Measurements from ENCODE around the gene ACOX1. TPM values are rescaled to one million over a fixed set of nuclear protein-coding genes. Genes with fewer than 3 reads are reported as not detected.

Gene ACOX1
- total RNA-seq, 1 experiment from 2014 or later, result 50.2 TPM

DNA sequence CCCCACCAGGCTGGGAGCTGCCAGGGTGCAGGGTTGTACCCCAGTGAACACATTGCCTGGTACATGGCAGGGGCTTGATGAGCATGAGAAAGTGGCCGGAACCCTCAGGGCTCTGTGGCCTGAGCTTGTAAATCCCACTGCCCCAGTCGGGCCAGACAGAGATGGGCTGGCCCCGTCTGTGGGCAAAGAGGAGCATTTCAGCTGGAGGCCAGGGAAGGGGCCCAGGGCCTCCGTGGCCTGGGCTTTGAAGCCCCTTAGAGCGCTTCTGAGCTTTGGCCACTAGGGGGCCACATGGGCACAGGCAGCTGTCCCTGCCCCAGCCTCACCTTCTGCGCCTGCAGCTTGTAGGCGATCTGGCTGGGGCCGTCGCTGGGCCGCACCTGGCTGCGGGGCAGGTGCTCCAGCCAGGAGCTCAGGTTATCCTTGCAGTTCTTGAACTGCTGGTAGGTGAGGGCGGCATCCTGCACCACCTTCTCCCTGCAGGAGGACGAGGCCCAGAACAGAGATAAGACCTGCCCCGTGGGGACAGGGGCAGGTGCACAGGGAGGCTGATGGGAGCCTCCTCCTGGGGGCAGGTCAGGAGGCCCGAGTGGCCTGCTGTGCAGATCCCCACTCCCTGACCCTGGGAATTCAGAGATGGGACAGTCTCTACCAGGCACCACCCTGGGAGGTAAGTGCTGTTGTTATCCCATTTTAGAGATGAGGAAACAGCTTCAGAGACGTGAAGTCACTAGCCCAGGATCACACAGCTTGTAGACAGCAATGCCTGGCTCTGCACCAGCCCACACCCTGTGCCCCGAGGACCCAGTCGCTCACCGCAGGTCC, 35.3 kb upstream of the ACOX1 start:
- Histone ChIP-seq H3K4me3 (replicated peaks in 1 of 2; ENCODE audit: low read depth in 1 of 2, low read length in 2 of 2) (no peak overlapping the region), H3K36me3 (ENCODE audit: control insufficient read depth in 1 of 2, insufficient read depth in 2 of 2, low read length in 2 of 2) (peaks cover 37 to 44% of the 10 kb centered on the region in 2 experiments; a peak in 3 of 4 replicates), H3K9me3 (ENCODE audit: control insufficient read depth in 1 of 2, insufficient read depth in 1 of 2, low read depth in 1 of 2, low read length in 2 of 2) (no peaks in the 10 kb centered on the region), H3K27me3 (ENCODE audit: insufficient read depth, low read length) (no peaks in the 10 kb centered on the region), H3K79me2 (ENCODE audit: insufficient read depth, low read length) (no peaks in the 10 kb centered on the region), H3K27ac (ENCODE audit: low read depth, low read length) (peak overlapping the region; percentile 12; the same call in 1 of the 2 replicates), H2AFZ (ENCODE audit: low read depth, low read length, poor library complexity, severe bottlenecking) (no peak overlapping the region), H3K4me1 (ENCODE audit: control insufficient read depth in 1 of 2, insufficient read depth in 2 of 2, low read length in 2 of 2) (peaks cover 0 to 3% of the 10 kb centered on the region in 2 experiments; a peak in 1 of 4 replicates), H3K9ac (ENCODE audit: low read length) (no peak overlapping the region), H4K20me1 (ENCODE audit: insufficient read depth) (no peaks in the 10 kb centered on the region), H3K4me2 (ENCODE audit: low read length) (no peak overlapping the region), H3K9me2 (ENCODE audit: insufficient read depth) (no peaks in the 10 kb centered on the region)
- ChIA-PET CTCF (interaction anchor here (0.6 to 3.0 kb wide), 35 partner anchors 10 to 350 kb away, joined by 3 to 22 read pairs (median 4); partner anchors contain the start of genes ACOX1, CDK3, EVPL and EXOC7), POLR2A (interaction anchor here (0.6 to 1.2 kb wide), 3 partner anchors 15 to 234 kb away, joined by 3 read pairs; partner anchors contain the start of genes ACOX1 and TEN1), RAD21 (ENCODE audit: low non-redundant PET in 1 of 2, low total read pairs in 2 of 2, uncharacterized antibody in 2 of 2, unreplicated experiment in 2 of 2) (interaction anchor here (0.6 to 1.4 kb wide), 5 partner anchors 13 to 265 kb away, joined by 3 to 5 read pairs (median 4); partner anchors contain the start of gene EVPL (in 1 of the 2))
- intact Hi-C loops (cut with micrococcal nuclease), result loop anchor here (1.0 to 5.0 kb wide), 5 partner anchors 58 to 285 kb away; partner anchors contain the start of gene SRP68
- ATAC-seq (peak; percentile 94), DNase-seq (ENCODE audit: low read depth, low spot score) (peak; percentile 46)
- BruUV-seq (replicated peaks), result no TSS peak
- no peak for TF ChIP-seq POLR2AphosphoS5 (IDR thresholded peaks at IDR 0.05; ENCODE audit: low read depth, low read length)
- TF ChIP-seq SIN3A (IDR thresholded peaks at IDR 0.05; ENCODE audit: low read depth), result no peak
- no peak for TF ChIP-seq ZNF274 (IDR thresholded peaks at IDR 0.05; ENCODE audit: low read depth, low read length)
- peak; percentile 98 for TF ChIP-seq RAD21 (IDR thresholded peaks at IDR 0.05; ENCODE audit: low read depth)
- TF ChIP-seq EGR1 (IDR thresholded peaks at IDR 0.05; ENCODE audit: low read depth), result no peak
- TF ChIP-seq, protein P1, sequence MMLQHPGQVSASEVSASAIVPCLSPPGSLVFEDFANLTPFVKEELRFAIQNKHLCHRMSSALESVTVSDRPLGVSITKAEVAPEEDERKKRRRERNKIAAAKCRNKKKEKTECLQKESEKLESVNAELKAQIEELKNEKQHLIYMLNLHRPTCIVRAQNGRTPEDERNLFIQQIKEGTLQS (IDR thresholded peaks at IDR 0.05), result no peak
- TF ChIP-seq FOSL1 (IDR thresholded peaks at IDR 0.05; ENCODE audit: low read depth), result no peak
- no peak for TF ChIP-seq ZBTB33 (IDR thresholded peaks at IDR 0.05; ENCODE audit: extremely low read depth, insufficient replicate concordance, low read length)
- TF ChIP-seq CBX3 (IDR thresholded peaks at IDR 0.05; ENCODE audit: low read depth), result no peak
- no peak for TF ChIP-seq CEBPB (IDR thresholded peaks at IDR 0.05; ENCODE audit: low read depth)
- no peak for TF ChIP-seq REST (IDR thresholded peaks at IDR 0.05; ENCODE audit: low read depth)
- no peak for TF ChIP-seq SP1 (IDR thresholded peaks at IDR 0.05; ENCODE audit: low read depth)
- TF ChIP-seq CTCF (IDR thresholded peaks at IDR 0.05 in 2 of 3, conservative IDR thresholded peaks at IDR 0.05 in 1 of 3; ENCODE audit: borderline replicate concordance in 1 of 3, insufficient read depth in 1 of 3, low read depth in 2 of 3, low read length in 2 of 3), result peak; percentile 92 to 99 (median 98)
- TF ChIP-seq YY1 (IDR thresholded peaks at IDR 0.05; ENCODE audit: extremely low read depth, insufficient replicate concordance, low read depth, low read length), result no peak
- no peak for TF ChIP-seq ZFX (IDR thresholded peaks at IDR 0.05)
- TF ChIP-seq TCF7L2 (IDR thresholded peaks at IDR 0.05; ENCODE audit: borderline replicate concordance, extremely low read depth, insufficient read depth, insufficient read length), result peak; percentile 51
- no peak for TF ChIP-seq POLR2A (IDR thresholded peaks at IDR 0.05; ENCODE audit: borderline replicate concordance, extremely low read depth, insufficient read depth, insufficient read length)
- TF ChIP-seq EZH2phosphoT487 (IDR thresholded peaks at IDR 0.05; ENCODE audit: borderline replicate concordance), result no peak

Measured in HCT116 (cell line).